Upper lobe of left lung (tissue), 4 donors: ENCODE measurements around the gene AGPS.

Experiments
- CTCF ChIP-seq, 6 experiments: fragments of 450-650 bp in 4 of 6; fragments of 200-600 bp in 2 of 6; sonication (generic) in 2 of 6; IDR thresholded peaks; one replicate each; pipeline ENCODE4 v1.5.1; 2016 to 2019; ENCODE audit warnings: antibody characterized with exemption in 6 of 6
- POLR2A ChIP-seq, 4 donors: fragments of 450-650 bp; IDR thresholded peaks; one replicate each; pipeline ENCODE4 v1.5.1; 2016 to 2017; ENCODE audit warnings: antibody characterized with exemption in 4 of 4, mild to moderate bottlenecking in 2 of 4
- POLR2AphosphoS5 ChIP-seq, 2 donors: sonication (generic); formaldehyde crosslinking; IDR thresholded peaks; one replicate each; pipeline ENCODE4 v1.5.1; 2017; ENCODE audit warnings: antibody characterized with exemption in 2 of 2

- TF ChIP-seq POLR2A (IDR thresholded peaks at IDR 0.05) = no peak
- no peak for TF ChIP-seq CTCF (IDR thresholded peaks at IDR 0.05)
- no peak for TF ChIP-seq POLR2AphosphoS5 (IDR thresholded peaks at IDR 0.05)
Measured at GRCh38 chr2:177434475-177434874, 41.9 kb downstream of the AGPS start.
